Muscle of back (tissue), 10 donors: ENCODE data around the gene KLHL17. TPM values are rescaled to one million over a fixed set of nuclear protein-coding genes. Genes with fewer than 3 reads are reported as not detected.

Experiments used
- polyA plus RNA-seq, 10 donors: library from polyadenylated mRNA; unstranded; fragments of 120-200 nt; gene quantifications; one replicate each; pipeline ENCODE4 v1.2.1, GENCODE V29; 2013; ENCODE audit not compliant: insufficient read length in 10 of 10

The KLHL17 gene
- polyA plus RNA-seq, 10 donors = 3.0 to 7.2 (median 5.2) TPM

Other genes starting within 250 kb of the KLHL17 start
- 10 to 100 TPM in 1 of 10 donors, 1 to 10 TPM in 9; 1.7 to 11.4 (median 4.4) TPM for gene SAMD11, start 36.7 kb upstream of the KLHL17 start, polyA plus RNA-seq
- 10 to 100 TPM; 36.4 to 46.4 (median 39.7) TPM for gene NOC2L, start 1.3 kb upstream of the KLHL17 start, polyA plus RNA-seq
- gene PLEKHN1, start 5.9 kb downstream of the KLHL17 start, polyA plus RNA-seq = 1 to 10 TPM in 2 of 10 donors, under 1 TPM in 3, not detected in 5; 0.10 to 1.3 (median 0.25) TPM
- gene PERM1, start 21.5 kb downstream of the KLHL17 start, polyA plus RNA-seq = 1 to 10 TPM in 9 of 10 donors, under 1 TPM in 1; 0.97 to 2.9 (median 1.6) TPM
- gene HES4, start 39.5 kb downstream of the KLHL17 start, polyA plus RNA-seq = 10 to 100 TPM in 9 of 10 donors, 1 to 10 TPM in 1; 7.4 to 18.4 (median 12.8) TPM
- gene ISG15, start 52.9 kb downstream of the KLHL17 start, polyA plus RNA-seq = 10 to 100 TPM in 1 of 10 donors, 1 to 10 TPM in 9; 5.5 to 11.3 (median 7.9) TPM
- 10 to 100 TPM; 28.4 to 83.9 (median 44.4) TPM for gene AGRN, start 59.5 kb downstream of the KLHL17 start, polyA plus RNA-seq
- under 1 TPM in 5 of 10 donors, not detected in 5; 0.08 to 0.16 (median 0.11) TPM for gene RNF223, start 113.7 kb downstream of the KLHL17 start, polyA plus RNA-seq
- gene C1orf159, start 155.5 kb downstream of the KLHL17 start, polyA plus RNA-seq = 1 to 10 TPM; 3.8 to 7.1 (median 4.6) TPM
- under 1 TPM in 7 of 10 donors, not detected in 3; 0.13 to 0.50 (median 0.27) TPM for gene TTLL10, start 213.3 kb downstream of the KLHL17 start, polyA plus RNA-seq
- 1 to 10 TPM; 1.9 to 4.6 (median 2.9) TPM for gene TNFRSF18, start 246.0 kb downstream of the KLHL17 start, polyA plus RNA-seq